HCT116 (cell line): ENCODE measurements around the gene EZH2. TPM values are rescaled to one million over a fixed set of nuclear protein-coding genes. Genes with fewer than 3 reads are reported as not detected.
A peak's percentile ranks its signal among the peaks of the same experiment; 100 is the strongest.

Experiments used
- ATAC-seq: fragments of 200-7000 bp; cut with Tn5 transposase; 2 replicates; pipeline ENCODE4 v1.9.1; 2020; ENCODE audit warnings: mild to moderate bottlenecking, moderate library complexity
- BruUV-seq: library from RNA; stranded (reverse); fragments of 400-500 nt; replicated peaks from 2 replicates; lab custom pipeline; 2021; lab: Mats Ljungman, UMichigan
- CTCF ChIA-PET: fragments of 300-600 bp; sonication (Branson Sonifier 250); formaldehyde crosslinking; loops from one replicate; lab custom pipeline; 2021; ENCODE audit warnings: antibody characterized with exemption; lab: Charles Lee
- POLR2A ChIA-PET: fragments of 300-600, 350-600 bp; sonication (Branson Sonifier 250); formaldehyde crosslinking; loops from one replicate; lab custom pipeline; 2021; ENCODE audit warnings: antibody characterized with exemption; lab: Charles Lee
- RAD21 ChIA-PET, 2 experiments: fragments of 300-600 bp; sonication (Branson Sonifier 250); formaldehyde crosslinking; loops; one replicate each; lab custom pipeline; 2023; ENCODE audit warnings: low total read pairs in 2 of 2; ENCODE audit not compliant: uncharacterized antibody in 2 of 2, unreplicated experiment in 2 of 2, low non-redundant PET in 1 of 2; lab: Charles Lee
- DNase-seq: peaks from one replicate; pipeline ENCODE4 v3.0.0-alpha.2; 2010; ENCODE audit warnings: low read depth, low spot score
- H2AFZ ChIP-seq: fragments of 200-600 bp; shearing (Covaris generic), sonication (generic); 2 replicates; pipeline ENCODE4 v1.6.1; 2017; ENCODE audit warnings: low read depth, mixed run types, mixed read lengths, antibody characterized with exemption, low read length; ENCODE audit not compliant: poor library complexity, severe bottlenecking
- H3K27ac ChIP-seq: 2 replicates; pipeline ENCODE4 v1.5.1; 2012; ENCODE audit warnings: low read depth, low read length
- H3K27me3 ChIP-seq: fragments of 200-600 bp; sonication (generic); 2 replicates; pipeline ENCODE4 v1.6.1; 2016; ENCODE audit warnings: mixed run types, low read length, mixed read lengths; ENCODE audit not compliant: insufficient read depth
- H3K36me3 ChIP-seq, 2 experiments: fragments of 200-500 bp in 1 of 2; fragments of 200-600 bp in 1 of 2; sonication (Bioruptor generic) in 1 of 2; sonication (generic) in 1 of 2; 2 replicates each; pipeline versions ENCODE4 v1.5.1 to v1.6.1; 2014 to 2016; ENCODE audit warnings: low read length in 2 of 2, inconsistent platforms in 1 of 2, mixed read lengths in 1 of 2, mixed run types in 1 of 2; ENCODE audit not compliant: insufficient read depth in 2 of 2, control insufficient read depth in 1 of 2
- H3K4me1 ChIP-seq, 2 experiments: fragments of 200-600 bp in 1 of 2; sonication (generic) in 1 of 2; 2 replicates each; pipeline versions ENCODE4 v1.5.1 to v1.6.1; 2012 to 2017; ENCODE audit warnings: low read length in 2 of 2, inconsistent platforms in 1 of 2, mild to moderate bottlenecking in 1 of 2, mixed read lengths in 1 of 2, mixed run types in 1 of 2, moderate library complexity in 1 of 2; ENCODE audit not compliant: insufficient read depth in 2 of 2, control insufficient read depth in 1 of 2
- H3K4me2 ChIP-seq: fragments of 200-600 bp; sonication (generic); 2 replicates; pipeline ENCODE4 v1.6.1; 2017; ENCODE audit warnings: mixed run types, low read length, mixed read lengths
- H3K4me3 ChIP-seq, 2 experiments: fragments of 200-600 bp in 1 of 2; sonication (generic) in 1 of 2; replicated peaks in 1 of 2; 2 replicates each; pipeline ENCODE4 v1.5.1; 2011 to 2016; ENCODE audit warnings: low read length in 2 of 2, control low read depth in 1 of 2, low read depth in 1 of 2, mild to moderate bottlenecking in 1 of 2, mixed read lengths in 1 of 2, mixed run types in 1 of 2
- H3K79me2 ChIP-seq: fragments of 200-600 bp; sonication (generic); 2 replicates; pipeline ENCODE4 v1.6.1; 2017; ENCODE audit warnings: mild to moderate bottlenecking, mixed run types, low read length, moderate library complexity, mixed read lengths; ENCODE audit not compliant: insufficient read depth
- H3K9ac ChIP-seq: fragments of 200-600 bp; sonication (generic); 2 replicates; pipeline ENCODE4 v1.6.1; 2016; ENCODE audit warnings: low read length, mixed read lengths
- H3K9me2 ChIP-seq: fragments of 200-600 bp; sonication (generic), shearing (Covaris generic); 2 replicates; pipeline ENCODE4 v1.6.1; 2017; ENCODE audit warnings: mixed run types, mild to moderate bottlenecking, moderate library complexity; ENCODE audit not compliant: insufficient read depth
- H3K9me3 ChIP-seq, 2 experiments: fragments of 200-500 bp in 1 of 2; fragments of 200-600 bp in 1 of 2; sonication (Bioruptor generic) in 1 of 2; sonication (generic) in 1 of 2; 2 replicates each; pipeline ENCODE4 v1.6.1; 2014 to 2017; ENCODE audit warnings: low read length in 2 of 2, mixed read lengths in 2 of 2, inconsistent platforms in 1 of 2, low read depth in 1 of 2, mild to moderate bottlenecking in 1 of 2, mixed run types in 1 of 2, moderate library complexity in 1 of 2; ENCODE audit not compliant: control insufficient read depth in 1 of 2, insufficient read depth in 1 of 2
- H4K20me1 ChIP-seq: fragments of 200-600 bp; sonication (generic), shearing (Covaris generic); 2 replicates; pipeline ENCODE4 v1.6.1; 2017; ENCODE audit warnings: mixed run types, mild to moderate bottlenecking, moderate library complexity; ENCODE audit not compliant: insufficient read depth
- CBX3 ChIP-seq: IDR thresholded peaks from 2 replicates; pipeline ENCODE4 v1.6.1; 2012; ENCODE audit warnings: low read depth
- CEBPB ChIP-seq: IDR thresholded peaks from 2 replicates; pipeline ENCODE4 v1.6.1; 2012; ENCODE audit warnings: low read depth
- ELF1 ChIP-seq: IDR thresholded peaks from 2 replicates; pipeline ENCODE4 v1.6.1; 2012; ENCODE audit warnings: low read depth, borderline replicate concordance
- EZH2phosphoT487 ChIP-seq: fragments of 200-600 bp; IDR thresholded peaks from 2 replicates; pipeline ENCODE4 v1.6.1; 2018; ENCODE audit warnings: antibody characterized with exemption, borderline replicate concordance
- FOSL1 ChIP-seq: IDR thresholded peaks from 2 replicates; pipeline ENCODE4 v1.6.1; 2012; ENCODE audit warnings: low read depth
- JUND ChIP-seq: IDR thresholded peaks from 2 replicates; pipeline ENCODE4 v1.6.1; 2012
- RAD21 ChIP-seq: IDR thresholded peaks from 2 replicates; pipeline ENCODE4 v1.6.1; 2012; ENCODE audit warnings: low read depth, mild to moderate bottlenecking
- SIN3A ChIP-seq: IDR thresholded peaks from 2 replicates; pipeline ENCODE4 v1.6.1; 2012; ENCODE audit warnings: low read depth
- SP1 ChIP-seq: IDR thresholded peaks from 2 replicates; pipeline ENCODE4 v1.6.1; 2012; ENCODE audit warnings: low read depth
- SRF ChIP-seq: IDR thresholded peaks from 2 replicates; pipeline ENCODE4 v1.6.1; 2012; ENCODE audit warnings: low read depth
- TCF7L2 ChIP-seq: IDR thresholded peaks from 2 replicates; pipeline ENCODE4 v1.7.0; 2011; ENCODE audit warnings: borderline replicate concordance, inconsistent platforms; ENCODE audit not compliant: insufficient read depth, insufficient read length; ENCODE audit errors: extremely low read depth
- YY1 ChIP-seq: IDR thresholded peaks from 2 replicates; pipeline ENCODE4 v1.6.1; 2011; ENCODE audit warnings: low read length, low read depth, moderate library complexity, mild to moderate bottlenecking; ENCODE audit not compliant: insufficient replicate concordance; ENCODE audit errors: extremely low read depth
- ZNF274 ChIP-seq: fragments of 200-500 bp; sonication (Bioruptor generic); IDR thresholded peaks from 2 replicates; pipeline ENCODE4 v1.6.1; 2014; ENCODE audit warnings: mild to moderate bottlenecking, low read depth, low read length, inconsistent platforms
- intact Hi-C: fragments of 100-400 bp; cut with micrococcal nuclease; formaldehyde crosslinking; loops from 2 replicates; pipeline ENCODE4 v1.10.0; 2022
- total RNA-seq: library from RNA; stranded (reverse); gene quantifications from one replicate; pipeline ENCODE4 v1.2.1, GENCODE V29; 2021; ENCODE audit not compliant: unreplicated experiment
- TF ChIP-seq, protein P1 (sequence below), 3 experiments: fragments of 200-600 bp in 1 of 3; sonication (generic) in 1 of 3; IDR thresholded peaks in 2 of 3; conservative IDR thresholded peaks in 1 of 3; 2 replicates each; pipeline ENCODE4 v1.5.1; 2012 to 2017; ENCODE audit warnings: low read depth in 2 of 3, low read length in 2 of 3, antibody characterized with exemption in 1 of 3, borderline replicate concordance in 1 of 3, control low read depth in 1 of 3, mild to moderate bottlenecking in 1 of 3, mixed read lengths in 1 of 3, mixed run types in 1 of 3, moderate library complexity in 1 of 3; ENCODE audit not compliant: insufficient read depth in 1 of 3
- TF ChIP-seq, protein P2 (sequence below): IDR thresholded peaks from 2 replicates; pipeline ENCODE4 v1.6.1; 2011; ENCODE audit warnings: mild to moderate bottlenecking, low read length, moderate library complexity; ENCODE audit not compliant: insufficient replicate concordance; ENCODE audit errors: extremely low read depth
- TF ChIP-seq, protein P3 (sequence below): IDR thresholded peaks from 2 replicates; pipeline ENCODE4 v1.6.1; 2012
- TF ChIP-seq, protein P4 (sequence below): IDR thresholded peaks from 2 replicates; pipeline ENCODE4 v1.6.1; 2012
- TF ChIP-seq, protein P5 (sequence below): IDR thresholded peaks from 2 replicates; pipeline ENCODE4 v1.6.1; 2012; ENCODE audit warnings: low read depth

The EZH2 gene
- total RNA-seq, 1 experiment from 2014 or later = 55.2 TPM

DNA sequence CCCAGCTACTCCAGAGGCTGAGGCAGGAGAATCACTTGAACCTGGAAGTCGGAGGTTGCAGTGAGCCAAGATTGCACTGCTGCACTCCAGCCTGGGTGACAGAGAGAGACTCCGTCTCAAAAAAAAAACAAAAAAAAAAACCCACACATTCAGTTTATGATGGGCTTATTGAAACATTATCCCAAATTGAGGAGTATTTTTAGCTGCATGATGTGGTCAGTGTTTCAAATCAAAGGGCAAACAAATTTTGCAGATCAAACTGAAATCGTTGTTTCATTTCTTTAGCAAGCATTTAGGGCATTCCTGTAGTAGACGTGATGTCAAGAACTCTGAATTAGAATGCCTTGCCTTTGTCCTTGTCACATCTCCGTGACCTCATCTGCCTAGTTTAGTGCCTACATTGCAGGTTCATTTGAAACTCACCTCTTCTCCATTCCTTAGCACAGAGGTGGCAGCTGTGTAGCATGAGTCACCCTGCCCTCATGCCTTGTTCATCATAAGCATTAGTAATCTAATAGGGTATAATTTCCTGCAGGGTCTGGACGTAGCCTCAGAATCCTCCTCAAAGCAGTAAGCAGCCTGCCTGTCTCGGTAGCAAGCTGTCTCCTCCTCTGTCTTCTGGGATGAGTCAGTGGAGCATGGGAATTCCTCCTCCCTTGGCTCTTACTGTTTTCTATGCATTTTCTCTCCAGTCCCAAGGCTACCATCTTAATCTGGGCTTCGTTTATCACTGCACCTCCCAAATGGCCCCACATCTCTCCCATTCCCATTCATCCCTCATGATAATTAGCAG lies 111.6 kb downstream of the EZH2 start:
- peaks cover 18% of the 10 kb centered on the region; the same call in 1 of the 2 replicates for H3K79me2 ChIP-seq
- no peak overlapping the region for H2AFZ ChIP-seq
- RAD21 ChIA-PET = no interaction called here
- H3K4me1 ChIP-seq = peaks cover 8 to 30% of the 10 kb centered on the region in 2 experiments
- H4K20me1 ChIP-seq = peaks cover 3% of the 10 kb centered on the region; the same call in 1 of the 2 replicates
- DNase-seq (peak; percentile 82), ATAC-seq (peak; percentile 98)
- CTCF ChIA-PET = no interaction called here
- H3K9me3 ChIP-seq = no peaks in the 10 kb centered on the region
- POLR2A ChIA-PET = no interaction called here
- peak overlapping the region; percentile 46; the same call in 1 of the 2 replicates for H3K27ac ChIP-seq
- no peaks in the 10 kb centered on the region for H3K9me2 ChIP-seq
- intact Hi-C loops = loop anchor here (10.0 kb wide), 1 partner anchor 198 kb away; no protein-coding TSS in a partner anchor
- no TSS peak for BruUV-seq
- H3K27me3 ChIP-seq = no peaks in the 10 kb centered on the region
- H3K9ac ChIP-seq = 0 out of 2 replicates have a peak overlapping the region, but pooled peaks have one; percentile 7
- H3K4me3 ChIP-seq = no peak overlapping the region
- H3K36me3 ChIP-seq = peaks cover 0 to 3% of the 10 kb centered on the region in 2 experiments; a peak in 2 of 4 replicates
- peak overlapping the region; percentile 60 for H3K4me2 ChIP-seq
- TF ChIP-seq SIN3A = peak; percentile 74; the same call in 1 of the 2 replicates
- TF ChIP-seq ELF1 = no peak
- no peak for TF ChIP-seq CEBPB
- TF ChIP-seq, protein P1, sequence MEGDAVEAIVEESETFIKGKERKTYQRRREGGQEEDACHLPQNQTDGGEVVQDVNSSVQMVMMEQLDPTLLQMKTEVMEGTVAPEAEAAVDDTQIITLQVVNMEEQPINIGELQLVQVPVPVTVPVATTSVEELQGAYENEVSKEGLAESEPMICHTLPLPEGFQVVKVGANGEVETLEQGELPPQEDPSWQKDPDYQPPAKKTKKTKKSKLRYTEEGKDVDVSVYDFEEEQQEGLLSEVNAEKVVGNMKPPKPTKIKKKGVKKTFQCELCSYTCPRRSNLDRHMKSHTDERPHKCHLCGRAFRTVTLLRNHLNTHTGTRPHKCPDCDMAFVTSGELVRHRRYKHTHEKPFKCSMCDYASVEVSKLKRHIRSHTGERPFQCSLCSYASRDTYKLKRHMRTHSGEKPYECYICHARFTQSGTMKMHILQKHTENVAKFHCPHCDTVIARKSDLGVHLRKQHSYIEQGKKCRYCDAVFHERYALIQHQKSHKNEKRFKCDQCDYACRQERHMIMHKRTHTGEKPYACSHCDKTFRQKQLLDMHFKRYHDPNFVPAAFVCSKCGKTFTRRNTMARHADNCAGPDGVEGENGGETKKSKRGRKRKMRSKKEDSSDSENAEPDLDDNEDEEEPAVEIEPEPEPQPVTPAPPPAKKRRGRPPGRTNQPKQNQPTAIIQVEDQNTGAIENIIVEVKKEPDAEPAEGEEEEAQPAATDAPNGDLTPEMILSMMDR (IDR thresholded peaks at IDR 0.05 in 2 of 3, conservative IDR thresholded peaks at IDR 0.05 in 1 of 3; ENCODE audit: borderline replicate concordance in 1 of 3, insufficient read depth in 1 of 3, low read depth in 2 of 3, low read length in 2 of 3) = no peak
- peak; percentile 84 for TF ChIP-seq SP1
- no peak for TF ChIP-seq RAD21
- TF ChIP-seq JUND = peak; percentile 93
- TF ChIP-seq YY1 = no peak
- peak; percentile 94 for TF ChIP-seq FOSL1
- no peak for TF ChIP-seq EZH2phosphoT487
- TF ChIP-seq ZNF274 = no peak
- TF ChIP-seq, protein P2, sequence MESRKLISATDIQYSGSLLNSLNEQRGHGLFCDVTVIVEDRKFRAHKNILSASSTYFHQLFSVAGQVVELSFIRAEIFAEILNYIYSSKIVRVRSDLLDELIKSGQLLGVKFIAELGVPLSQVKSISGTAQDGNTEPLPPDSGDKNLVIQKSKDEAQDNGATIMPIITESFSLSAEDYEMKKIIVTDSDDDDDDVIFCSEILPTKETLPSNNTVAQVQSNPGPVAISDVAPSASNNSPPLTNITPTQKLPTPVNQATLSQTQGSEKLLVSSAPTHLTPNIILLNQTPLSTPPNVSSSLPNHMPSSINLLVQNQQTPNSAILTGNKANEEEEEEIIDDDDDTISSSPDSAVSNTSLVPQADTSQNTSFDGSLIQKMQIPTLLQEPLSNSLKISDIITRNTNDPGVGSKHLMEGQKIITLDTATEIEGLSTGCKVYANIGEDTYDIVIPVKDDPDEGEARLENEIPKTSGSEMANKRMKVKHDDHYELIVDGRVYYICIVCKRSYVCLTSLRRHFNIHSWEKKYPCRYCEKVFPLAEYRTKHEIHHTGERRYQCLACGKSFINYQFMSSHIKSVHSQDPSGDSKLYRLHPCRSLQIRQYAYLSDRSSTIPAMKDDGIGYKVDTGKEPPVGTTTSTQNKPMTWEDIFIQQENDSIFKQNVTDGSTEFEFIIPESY = no peak
- peak; percentile 87 for TF ChIP-seq CBX3
- TF ChIP-seq, protein P3, sequence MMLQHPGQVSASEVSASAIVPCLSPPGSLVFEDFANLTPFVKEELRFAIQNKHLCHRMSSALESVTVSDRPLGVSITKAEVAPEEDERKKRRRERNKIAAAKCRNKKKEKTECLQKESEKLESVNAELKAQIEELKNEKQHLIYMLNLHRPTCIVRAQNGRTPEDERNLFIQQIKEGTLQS = 0 out of 2 replicates have a peak, but pooled peaks have one; percentile 51
- no peak for TF ChIP-seq TCF7L2
- TF ChIP-seq, protein P4, sequence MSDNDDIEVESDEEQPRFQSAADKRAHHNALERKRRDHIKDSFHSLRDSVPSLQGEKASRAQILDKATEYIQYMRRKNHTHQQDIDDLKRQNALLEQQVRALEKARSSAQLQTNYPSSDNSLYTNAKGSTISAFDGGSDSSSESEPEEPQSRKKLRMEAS = peak; percentile 81
- TF ChIP-seq SRF = peak; percentile 54; the same call in 1 of the 2 replicates
- TF ChIP-seq, protein P5, sequence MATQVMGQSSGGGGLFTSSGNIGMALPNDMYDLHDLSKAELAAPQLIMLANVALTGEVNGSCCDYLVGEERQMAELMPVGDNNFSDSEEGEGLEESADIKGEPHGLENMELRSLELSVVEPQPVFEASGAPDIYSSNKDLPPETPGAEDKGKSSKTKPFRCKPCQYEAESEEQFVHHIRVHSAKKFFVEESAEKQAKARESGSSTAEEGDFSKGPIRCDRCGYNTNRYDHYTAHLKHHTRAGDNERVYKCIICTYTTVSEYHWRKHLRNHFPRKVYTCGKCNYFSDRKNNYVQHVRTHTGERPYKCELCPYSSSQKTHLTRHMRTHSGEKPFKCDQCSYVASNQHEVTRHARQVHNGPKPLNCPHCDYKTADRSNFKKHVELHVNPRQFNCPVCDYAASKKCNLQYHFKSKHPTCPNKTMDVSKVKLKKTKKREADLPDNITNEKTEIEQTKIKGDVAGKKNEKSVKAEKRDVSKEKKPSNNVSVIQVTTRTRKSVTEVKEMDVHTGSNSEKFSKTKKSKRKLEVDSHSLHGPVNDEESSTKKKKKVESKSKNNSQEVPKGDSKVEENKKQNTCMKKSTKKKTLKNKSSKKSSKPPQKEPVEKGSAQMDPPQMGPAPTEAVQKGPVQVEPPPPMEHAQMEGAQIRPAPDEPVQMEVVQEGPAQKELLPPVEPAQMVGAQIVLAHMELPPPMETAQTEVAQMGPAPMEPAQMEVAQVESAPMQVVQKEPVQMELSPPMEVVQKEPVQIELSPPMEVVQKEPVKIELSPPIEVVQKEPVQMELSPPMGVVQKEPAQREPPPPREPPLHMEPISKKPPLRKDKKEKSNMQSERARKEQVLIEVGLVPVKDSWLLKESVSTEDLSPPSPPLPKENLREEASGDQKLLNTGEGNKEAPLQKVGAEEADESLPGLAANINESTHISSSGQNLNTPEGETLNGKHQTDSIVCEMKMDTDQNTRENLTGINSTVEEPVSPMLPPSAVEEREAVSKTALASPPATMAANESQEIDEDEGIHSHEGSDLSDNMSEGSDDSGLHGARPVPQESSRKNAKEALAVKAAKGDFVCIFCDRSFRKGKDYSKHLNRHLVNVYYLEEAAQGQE = no peak
